ENCODE data around the gene ACACA. TPM values are rescaled to one million over a fixed set of nuclear protein-coding genes. Genes with fewer than 3 reads are reported as not detected.

The ACACA gene
- total RNA-seq, 1 experiment from 2014 or later: 33.0 TPM

DNA sequence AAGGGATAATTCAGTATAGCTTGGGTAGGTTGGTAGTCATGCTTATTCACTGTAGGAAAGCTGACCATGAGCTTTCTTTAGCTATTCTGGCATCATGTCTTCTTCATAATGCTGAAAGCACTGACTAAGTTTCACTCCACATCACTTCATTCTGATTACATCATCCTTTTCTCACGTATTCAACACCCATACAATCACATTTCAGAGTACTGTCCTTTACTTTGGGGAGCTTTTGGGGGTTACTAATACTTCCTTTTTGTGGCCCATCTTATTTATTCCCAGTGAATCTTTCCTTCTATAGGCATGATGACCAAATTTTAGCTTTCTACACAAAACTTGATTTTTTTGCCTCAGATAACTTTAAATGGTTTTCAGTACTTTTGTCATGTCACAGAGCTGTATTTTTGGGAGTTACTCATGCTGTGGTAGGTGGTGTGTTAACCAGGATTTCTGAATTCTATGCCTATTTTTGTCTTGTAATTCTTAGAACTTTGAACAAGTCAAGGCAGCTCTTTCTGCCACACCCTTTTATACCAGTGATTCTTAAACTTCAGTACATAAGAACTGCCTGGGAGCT, 23.5 kb upstream of the ACACA start:
- Histone ChIP-seq H3K4me1 (ENCODE audit: insufficient read depth, low read length) (no peaks in the 10 kb centered on the region), H3K9me3 (ENCODE audit: low read length) (no peaks in the 10 kb centered on the region), H2AFZ (ENCODE audit: low read length) (no peak overlapping the region), H3K4me2 (ENCODE audit: low read length) (no peak overlapping the region), H3F3A (ENCODE audit: low read length, unreplicated experiment) (no peaks in the 10 kb centered on the region), H4K20me1 (ENCODE audit: low read length) (no peaks in the 10 kb centered on the region), H3K36me3 (ENCODE audit: low read depth, low read length) (peaks cover 17% of the 10 kb centered on the region; the same call in 1 of the 2 replicates), H3K9me2 (replicated peaks; ENCODE audit: low read length) (no peaks in the 10 kb centered on the region), H3K27me3 (ENCODE audit: low read length) (no peaks in the 10 kb centered on the region), H3K4me3 (ENCODE audit: low read length) (no peak overlapping the region), H3K79me2 (ENCODE audit: low read length) (no peaks in the 10 kb centered on the region), H3K9ac (ENCODE audit: low read length) (no peak overlapping the region), H3K27ac (ENCODE audit: low read length) (no peak overlapping the region)
- ChIA-PET POLR2A (ENCODE audit: unreplicated experiment) (interaction anchor here (0.5 kb wide), 1 partner anchor 16 kb away, joined by 3 read pairs; no protein-coding TSS in a partner anchor), CTCF (no interaction called here)
- no TSS peak for BruUV-seq (replicated peaks)
- TF ChIP-seq EZH2phosphoT487 (IDR thresholded peaks at IDR 0.05; ENCODE audit: borderline replicate concordance, low read length) (no peak), EZH2 (IDR thresholded peaks at IDR 0.05; ENCODE audit: low read length, unreplicated experiment) (no peak)
- TF ChIP-seq, protein P1, sequence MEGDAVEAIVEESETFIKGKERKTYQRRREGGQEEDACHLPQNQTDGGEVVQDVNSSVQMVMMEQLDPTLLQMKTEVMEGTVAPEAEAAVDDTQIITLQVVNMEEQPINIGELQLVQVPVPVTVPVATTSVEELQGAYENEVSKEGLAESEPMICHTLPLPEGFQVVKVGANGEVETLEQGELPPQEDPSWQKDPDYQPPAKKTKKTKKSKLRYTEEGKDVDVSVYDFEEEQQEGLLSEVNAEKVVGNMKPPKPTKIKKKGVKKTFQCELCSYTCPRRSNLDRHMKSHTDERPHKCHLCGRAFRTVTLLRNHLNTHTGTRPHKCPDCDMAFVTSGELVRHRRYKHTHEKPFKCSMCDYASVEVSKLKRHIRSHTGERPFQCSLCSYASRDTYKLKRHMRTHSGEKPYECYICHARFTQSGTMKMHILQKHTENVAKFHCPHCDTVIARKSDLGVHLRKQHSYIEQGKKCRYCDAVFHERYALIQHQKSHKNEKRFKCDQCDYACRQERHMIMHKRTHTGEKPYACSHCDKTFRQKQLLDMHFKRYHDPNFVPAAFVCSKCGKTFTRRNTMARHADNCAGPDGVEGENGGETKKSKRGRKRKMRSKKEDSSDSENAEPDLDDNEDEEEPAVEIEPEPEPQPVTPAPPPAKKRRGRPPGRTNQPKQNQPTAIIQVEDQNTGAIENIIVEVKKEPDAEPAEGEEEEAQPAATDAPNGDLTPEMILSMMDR (conservative IDR thresholded peaks at IDR 0.05; ENCODE audit: low read depth, low read length): no peak
- ATAC-seq (no peak), DNase-seq (no peak)
- intact Hi-C loops (cut with micrococcal nuclease): no loop called here

DNA sequence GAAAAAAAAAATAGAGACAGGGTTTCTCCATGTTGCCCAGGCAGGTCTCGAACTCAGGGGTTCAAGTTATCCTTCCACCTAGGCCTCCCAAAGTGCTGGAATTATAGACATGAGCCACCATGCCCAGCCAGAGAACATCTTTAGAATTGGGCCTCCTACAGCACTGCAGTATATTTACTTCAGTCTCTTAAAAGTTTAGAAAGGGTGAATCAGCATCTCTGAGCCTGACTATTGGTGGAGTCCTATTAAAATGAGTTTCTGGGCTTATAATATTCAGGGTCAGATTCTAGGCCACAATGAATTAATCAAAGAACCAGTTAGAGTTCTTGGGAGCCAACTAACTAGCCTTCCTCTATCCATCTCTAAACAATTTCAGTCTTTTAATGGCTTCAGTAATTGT, 22.8 kb upstream of the ACACA start:
- Histone ChIP-seq H3K27ac (ENCODE audit: low read length) (no peak overlapping the region), H3K9ac (ENCODE audit: low read length) (no peak overlapping the region), H3K4me2 (ENCODE audit: low read length) (no peak overlapping the region), H3K27me3 (ENCODE audit: low read length) (no peaks in the 10 kb centered on the region), H3K4me3 (ENCODE audit: low read length) (no peak overlapping the region), H3K9me3 (ENCODE audit: low read length) (no peaks in the 10 kb centered on the region), H4K20me1 (ENCODE audit: low read length) (no peaks in the 10 kb centered on the region), H3K9me2 (replicated peaks; ENCODE audit: low read length) (no peaks in the 10 kb centered on the region), H3K36me3 (ENCODE audit: low read depth, low read length) (peaks cover 17% of the 10 kb centered on the region; the same call in 1 of the 2 replicates), H2AFZ (ENCODE audit: low read length) (no peak overlapping the region), H3K4me1 (ENCODE audit: insufficient read depth, low read length) (no peaks in the 10 kb centered on the region), H3F3A (ENCODE audit: low read length, unreplicated experiment) (no peaks in the 10 kb centered on the region), H3K79me2 (ENCODE audit: low read length) (no peaks in the 10 kb centered on the region)
- TF ChIP-seq EZH2 (IDR thresholded peaks at IDR 0.05; ENCODE audit: low read length, unreplicated experiment): no peak
- TF ChIP-seq EZH2phosphoT487 (IDR thresholded peaks at IDR 0.05; ENCODE audit: borderline replicate concordance, low read length): no peak
- TF ChIP-seq, protein P1 (conservative IDR thresholded peaks at IDR 0.05; ENCODE audit: low read depth, low read length): no peak
- DNase-seq: no peak
- ChIA-PET CTCF (no interaction called here), POLR2A (ENCODE audit: unreplicated experiment) (interaction anchor here (0.5 kb wide), 1 partner anchor 15 kb away, joined by 3 read pairs; no protein-coding TSS in a partner anchor)
- intact Hi-C loops (cut with micrococcal nuclease): no loop called here
- no peak for ATAC-seq
- BruUV-seq (replicated peaks): no TSS peak

GRCh38 chr17:37429039-37429438, 22.4 kb upstream of the ACACA start:
- no TSS peak for BruUV-seq (replicated peaks)
- Histone ChIP-seq H3K9me3 (ENCODE audit: low read length) (no peaks in the 10 kb centered on the region), H2AFZ (ENCODE audit: low read length) (no peak overlapping the region), H3K79me2 (ENCODE audit: low read length) (no peaks in the 10 kb centered on the region), H3K4me2 (ENCODE audit: low read length) (no peak overlapping the region), H3K4me3 (ENCODE audit: low read length) (no peak overlapping the region), H3K9ac (ENCODE audit: low read length) (no peak overlapping the region), H3K9me2 (replicated peaks; ENCODE audit: low read length) (no peaks in the 10 kb centered on the region), H3K4me1 (ENCODE audit: insufficient read depth, low read length) (no peaks in the 10 kb centered on the region), H3F3A (ENCODE audit: low read length, unreplicated experiment) (no peaks in the 10 kb centered on the region), H4K20me1 (ENCODE audit: low read length) (no peaks in the 10 kb centered on the region), H3K27me3 (ENCODE audit: low read length) (no peaks in the 10 kb centered on the region), H3K36me3 (ENCODE audit: low read depth, low read length) (peaks cover 17% of the 10 kb centered on the region; the same call in 1 of the 2 replicates), H3K27ac (ENCODE audit: low read length) (no peak overlapping the region)
- ATAC-seq (no peak), DNase-seq (no peak)
- TF ChIP-seq EZH2phosphoT487 (IDR thresholded peaks at IDR 0.05; ENCODE audit: borderline replicate concordance, low read length) (no peak), EZH2 (IDR thresholded peaks at IDR 0.05; ENCODE audit: low read length, unreplicated experiment) (no peak)
- TF ChIP-seq, protein P1 (conservative IDR thresholded peaks at IDR 0.05; ENCODE audit: low read depth, low read length): no peak
- ChIA-PET POLR2A (ENCODE audit: unreplicated experiment) (no interaction called here), CTCF (no interaction called here)
- intact Hi-C loops (cut with micrococcal nuclease): no loop called here
